HG03097 (cell line): ENCODE results near the gene FYB1.
A peak's percentile ranks its signal among the peaks of the same experiment; 100 is the strongest.
"Not testable (repeated sequence)": the region's sequence is repeated elsewhere in the genome, so short reads cannot be mapped to it uniquely, and the experiment has no call there.

Source experiments
- ATAC-seq: cut with Tn5 transposase; IDR thresholded peaks from one replicate; pipeline ENCODE4 v1.9.1; 2021; ENCODE audit not compliant: unreplicated experiment, low FRiP score

FYB1 gene, protein sequence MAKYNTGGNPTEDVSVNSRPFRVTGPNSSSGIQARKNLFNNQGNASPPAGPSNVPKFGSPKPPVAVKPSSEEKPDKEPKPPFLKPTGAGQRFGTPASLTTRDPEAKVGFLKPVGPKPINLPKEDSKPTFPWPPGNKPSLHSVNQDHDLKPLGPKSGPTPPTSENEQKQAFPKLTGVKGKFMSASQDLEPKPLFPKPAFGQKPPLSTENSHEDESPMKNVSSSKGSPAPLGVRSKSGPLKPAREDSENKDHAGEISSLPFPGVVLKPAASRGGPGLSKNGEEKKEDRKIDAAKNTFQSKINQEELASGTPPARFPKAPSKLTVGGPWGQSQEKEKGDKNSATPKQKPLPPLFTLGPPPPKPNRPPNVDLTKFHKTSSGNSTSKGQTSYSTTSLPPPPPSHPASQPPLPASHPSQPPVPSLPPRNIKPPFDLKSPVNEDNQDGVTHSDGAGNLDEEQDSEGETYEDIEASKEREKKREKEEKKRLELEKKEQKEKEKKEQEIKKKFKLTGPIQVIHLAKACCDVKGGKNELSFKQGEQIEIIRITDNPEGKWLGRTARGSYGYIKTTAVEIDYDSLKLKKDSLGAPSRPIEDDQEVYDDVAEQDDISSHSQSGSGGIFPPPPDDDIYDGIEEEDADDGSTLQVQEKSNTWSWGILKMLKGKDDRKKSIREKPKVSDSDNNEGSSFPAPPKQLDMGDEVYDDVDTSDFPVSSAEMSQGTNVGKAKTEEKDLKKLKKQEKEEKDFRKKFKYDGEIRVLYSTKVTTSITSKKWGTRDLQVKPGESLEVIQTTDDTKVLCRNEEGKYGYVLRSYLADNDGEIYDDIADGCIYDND

DNA sequence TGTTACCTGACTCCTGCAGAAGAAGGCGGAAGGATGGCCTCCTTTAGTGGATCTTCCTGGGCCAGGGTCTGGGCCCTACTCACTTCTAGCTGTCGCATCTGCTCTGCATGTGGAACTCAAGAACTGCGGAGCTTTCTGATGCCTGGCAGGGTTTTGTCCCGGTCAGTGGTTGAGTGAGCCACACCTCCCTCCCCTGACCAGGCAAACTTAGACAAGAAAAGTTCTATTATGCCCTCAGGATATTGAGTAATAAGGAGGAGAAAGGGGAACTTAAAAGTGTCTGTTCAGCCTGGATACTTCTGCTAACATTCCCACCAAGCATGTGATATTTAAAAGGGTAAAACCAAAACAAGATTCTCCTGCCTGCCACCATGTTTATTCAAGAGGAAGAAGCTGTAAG lies at the start of gene FYB1:
Gene FYB1, minus strand, starts transcription at position 127 of the 400 bp plus-strand sequence. CDS start 16,603 bp downstream, outside the sequence.
- ATAC-seq = no peak

DNA sequence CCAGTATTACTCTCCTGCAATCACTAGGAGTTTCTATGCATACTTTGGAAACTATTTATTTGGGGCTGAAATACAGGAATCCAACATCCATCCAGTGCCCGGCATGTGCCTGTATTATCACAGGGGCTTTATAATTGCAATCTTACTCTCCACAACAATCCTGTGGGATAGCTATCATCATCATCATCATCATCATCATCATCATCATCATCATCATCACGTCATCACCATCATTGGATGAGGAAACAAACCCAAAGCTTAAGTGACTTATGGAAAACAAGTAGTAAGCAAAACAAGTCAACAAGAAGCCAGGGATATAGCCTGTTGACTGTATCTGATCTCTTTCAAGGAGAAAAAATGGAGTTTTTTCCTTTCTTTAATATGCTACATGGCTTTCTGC lies 47.8 kb upstream of the FYB1 start:
- no peak for ATAC-seq

DNA sequence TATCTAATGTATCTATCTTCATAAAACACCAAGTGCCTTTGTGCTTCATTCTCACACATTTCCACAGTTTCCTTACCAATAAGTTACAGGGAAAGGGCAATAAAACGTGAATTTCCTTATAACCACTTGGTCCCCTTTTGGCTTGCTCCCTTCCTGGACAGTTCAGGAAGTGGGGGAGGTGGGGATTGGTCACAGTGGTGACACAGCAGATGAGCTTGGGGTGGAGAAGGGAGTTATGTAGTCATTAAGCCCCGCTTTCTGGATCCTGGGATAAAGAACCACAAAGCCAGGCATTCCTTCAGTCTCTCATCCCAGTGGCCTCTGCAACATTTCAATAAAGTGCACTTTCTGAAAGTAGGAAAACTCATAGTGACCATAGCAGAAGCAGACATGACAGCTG lies 47.1 kb upstream of the FYB1 start:
- no peak for ATAC-seq

DNA sequence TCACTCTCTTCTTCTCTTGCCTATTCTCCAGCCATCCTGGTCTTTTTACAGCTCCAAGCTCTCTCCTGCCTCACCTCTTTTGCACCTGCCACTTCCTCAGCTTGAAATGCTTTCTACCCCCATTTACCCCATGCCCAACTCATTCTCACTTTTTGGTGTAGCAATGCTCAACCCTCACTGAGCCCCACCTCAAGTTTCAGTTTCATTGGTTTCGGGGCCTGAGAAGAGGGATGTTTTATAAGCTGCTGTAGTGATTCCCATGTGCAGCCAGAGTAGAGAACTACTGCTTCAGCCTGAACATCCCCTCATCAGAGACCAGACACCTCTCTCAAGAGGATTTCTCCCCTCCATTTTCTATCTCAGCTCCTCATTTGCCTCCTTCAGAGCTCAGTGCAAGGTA lies 45.2 kb upstream of the FYB1 start:
- peak; percentile 95 for ATAC-seq

DNA sequence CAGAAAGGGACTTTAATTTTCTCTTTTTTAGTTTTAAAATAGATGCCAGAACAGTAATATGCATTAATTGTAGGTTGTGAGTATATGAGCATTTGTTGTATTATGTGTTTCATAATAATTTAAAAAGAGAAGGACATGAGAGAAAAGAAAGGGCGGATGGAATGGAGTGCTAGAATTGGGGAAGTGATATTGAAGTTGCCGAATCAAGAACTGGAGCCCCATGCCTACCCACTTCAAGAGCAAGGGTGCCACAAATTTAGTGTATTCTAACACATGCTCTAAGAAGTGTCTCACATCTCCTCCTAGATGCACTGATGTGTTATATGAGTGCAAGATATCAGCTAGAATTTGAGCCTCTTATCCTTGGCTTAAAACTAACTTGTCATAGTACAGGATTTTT lies 43.6 kb upstream of the FYB1 start:
- no peak for ATAC-seq

DNA sequence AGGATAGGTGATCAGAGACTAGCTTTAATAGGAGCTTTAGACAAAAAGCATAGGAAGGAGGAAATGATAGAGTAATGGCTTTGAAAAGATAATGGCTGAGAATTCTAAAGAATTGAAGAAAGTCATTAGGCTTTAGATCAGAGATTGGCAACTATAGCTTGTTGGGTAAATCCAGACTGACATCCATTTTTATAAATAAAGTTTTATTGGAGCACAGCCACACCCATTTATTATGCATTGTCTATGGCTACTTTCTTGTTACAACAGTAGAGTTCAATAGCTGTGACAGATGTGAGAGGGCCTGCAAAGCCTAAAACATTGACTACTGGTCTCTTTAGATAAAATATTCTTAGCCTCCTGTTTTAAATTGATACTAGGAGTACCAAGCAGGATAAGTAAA lies 40.7 kb upstream of the FYB1 start:
- ATAC-seq = no peak

DNA sequence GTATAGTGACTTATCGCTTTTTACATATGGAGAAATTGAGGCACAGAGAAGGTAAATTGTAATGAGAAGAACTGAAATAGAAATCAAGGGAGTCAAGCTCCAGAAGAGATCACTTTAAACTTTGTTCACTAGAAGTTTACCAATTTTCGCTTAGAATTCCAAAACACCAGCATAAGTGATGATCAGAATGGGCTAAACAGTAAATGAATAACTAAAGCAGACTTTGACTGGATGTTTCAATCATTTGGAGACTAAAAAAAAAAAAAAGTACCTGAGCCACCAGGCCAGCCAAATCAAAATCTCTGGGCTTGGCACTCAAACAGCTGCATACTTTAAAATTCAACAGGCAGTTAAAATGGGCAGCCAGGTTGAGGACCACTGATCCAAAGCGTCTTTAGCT lies 38.2 kb upstream of the FYB1 start:
- ATAC-seq = no peak

DNA sequence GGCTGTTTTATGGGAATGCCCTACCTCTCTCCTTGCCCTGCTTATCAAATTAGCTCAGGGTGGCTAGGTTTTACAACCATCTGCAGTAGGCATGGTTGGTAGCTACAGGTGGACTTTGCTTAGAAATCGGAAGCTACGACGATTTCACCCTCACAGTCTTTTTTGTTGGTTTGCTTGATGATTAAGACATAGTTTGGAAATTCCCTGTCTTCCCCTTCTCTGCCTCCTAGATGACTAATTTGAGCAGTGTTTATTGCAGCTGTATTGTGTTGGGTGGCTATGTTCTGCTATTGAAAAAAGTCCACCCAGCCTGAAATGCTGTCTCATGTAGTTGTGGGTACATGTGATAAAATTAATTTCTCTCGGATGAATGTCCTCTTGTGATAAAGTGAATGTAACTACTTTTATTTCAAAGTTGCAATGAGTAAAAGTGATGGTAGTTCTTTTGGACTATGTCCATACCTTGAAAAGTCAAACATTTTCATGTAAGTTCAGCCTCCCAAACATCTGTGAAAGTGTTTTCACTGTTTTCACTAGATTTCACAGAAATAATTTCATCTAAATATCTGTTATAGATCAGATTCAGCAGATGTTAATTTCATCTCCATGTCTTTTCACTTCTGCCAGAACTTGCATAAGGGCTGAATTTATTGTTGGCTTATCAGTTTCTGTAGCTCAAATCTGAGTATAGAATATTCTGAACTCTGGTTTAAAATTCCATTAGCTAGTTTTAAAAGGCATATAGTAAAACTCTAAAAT lies 37.3 kb upstream of the FYB1 start:
- ATAC-seq = no peak

DNA sequence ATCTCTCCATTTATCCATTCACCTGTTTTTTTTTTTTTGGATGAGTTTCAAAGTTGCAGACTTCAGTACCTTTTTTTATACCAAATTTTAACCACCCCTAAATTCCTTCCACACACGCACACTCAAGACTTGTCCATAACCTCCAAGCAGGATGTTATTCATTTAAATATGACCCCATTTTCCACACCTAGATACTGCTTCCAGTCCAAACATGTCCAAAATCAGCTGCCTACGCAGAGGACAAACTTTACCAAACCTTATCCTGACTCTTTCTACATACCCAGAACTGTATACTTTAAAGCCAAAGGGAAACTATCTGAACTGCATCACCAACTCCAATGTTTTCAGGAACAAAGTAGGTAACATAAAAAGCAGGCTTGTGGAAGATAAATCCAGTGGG lies 36.0 kb upstream of the FYB1 start:
- no peak for ATAC-seq

DNA sequence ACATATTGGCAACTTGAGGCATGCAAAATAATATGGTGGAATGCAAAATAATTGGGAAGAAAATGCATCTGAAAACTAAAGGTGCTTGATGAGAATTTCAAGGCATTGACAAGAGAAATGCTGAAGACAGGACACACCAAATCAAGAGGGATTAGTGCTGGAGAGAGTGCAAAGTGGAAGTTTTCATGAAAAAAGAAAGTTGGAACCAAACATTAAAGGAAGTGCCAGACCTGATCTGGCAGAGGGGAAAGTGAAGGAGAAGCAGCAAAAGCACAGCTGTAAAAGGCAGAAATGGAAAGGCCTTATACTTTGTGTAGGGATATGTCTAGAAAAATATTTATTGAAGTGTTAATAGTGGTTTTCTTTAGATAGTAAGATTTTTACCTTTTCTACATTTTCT lies 35.3 kb upstream of the FYB1 start:
- no peak for ATAC-seq

DNA sequence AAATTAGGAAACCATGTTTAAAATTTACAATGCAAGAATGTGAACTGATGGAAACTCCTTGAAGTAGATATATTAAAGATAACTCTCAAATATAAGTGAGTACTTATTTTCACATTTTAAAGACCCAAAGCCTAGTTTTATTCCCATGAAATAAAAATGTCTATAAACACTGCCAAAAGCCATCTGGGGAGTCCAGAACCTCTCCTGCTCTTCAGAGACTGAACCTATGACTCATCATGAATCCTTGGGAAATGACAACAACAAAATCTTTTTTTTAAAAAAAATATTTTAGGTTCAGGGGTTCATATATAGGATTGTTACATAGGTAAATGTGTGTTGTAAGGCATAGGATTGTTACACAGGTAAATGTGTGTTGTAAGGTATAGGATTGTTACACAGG lies 33.8 kb upstream of the FYB1 start:
- no peak for ATAC-seq

DNA sequence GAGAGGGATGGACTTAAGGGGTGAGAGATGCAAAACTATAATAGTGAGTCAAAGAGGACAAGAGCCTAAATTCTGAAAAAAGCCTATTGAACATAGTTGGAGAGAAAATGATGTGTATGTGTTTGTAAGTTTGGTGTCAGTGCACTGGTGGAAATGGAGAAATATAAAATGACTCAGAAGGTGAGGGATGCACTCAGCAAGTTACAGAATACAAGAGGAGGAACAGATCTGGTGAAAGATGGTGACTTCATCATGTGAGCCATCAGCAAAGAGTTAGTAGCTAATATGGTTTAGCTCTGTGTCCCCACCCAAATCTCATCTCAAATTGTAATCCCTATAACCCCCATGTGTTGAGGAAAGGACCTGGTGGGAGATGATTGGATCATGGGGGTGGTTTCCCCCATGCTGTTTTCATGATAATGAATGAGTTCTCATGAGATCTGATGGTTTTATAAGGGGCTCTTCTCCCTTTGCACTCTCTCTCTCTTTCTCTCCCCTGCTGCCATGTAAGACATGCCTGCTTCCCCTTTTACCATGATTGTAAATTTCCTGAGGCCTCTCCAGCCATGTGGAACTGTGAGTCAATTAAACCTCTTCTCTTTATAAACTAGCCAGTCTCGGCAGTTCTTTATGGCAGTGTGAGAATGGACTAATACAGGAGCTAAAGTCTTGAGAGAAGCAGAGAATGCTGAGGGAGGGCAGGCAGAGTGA lies 30.4 kb upstream of the FYB1 start:
- ATAC-seq = no peak

DNA sequence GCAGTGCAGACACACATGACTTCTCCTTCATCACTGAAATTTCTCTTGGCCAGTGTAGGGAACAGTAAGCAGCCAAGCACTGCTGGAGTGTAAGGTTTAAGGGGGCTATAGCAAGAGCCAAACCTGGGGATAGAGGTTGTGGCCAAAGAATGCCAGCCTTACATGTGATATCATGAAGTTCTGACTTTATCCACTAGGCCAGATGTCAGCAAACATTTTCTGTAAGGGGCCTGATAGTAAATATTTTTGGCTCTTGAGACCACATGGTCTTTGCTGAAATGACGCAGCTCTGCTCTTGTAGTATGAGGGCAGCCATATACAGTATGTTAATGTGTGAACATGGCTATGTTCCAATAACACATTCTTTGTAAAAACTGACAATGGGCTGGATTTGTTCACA lies 29.7 kb upstream of the FYB1 start:
- no peak for ATAC-seq

DNA sequence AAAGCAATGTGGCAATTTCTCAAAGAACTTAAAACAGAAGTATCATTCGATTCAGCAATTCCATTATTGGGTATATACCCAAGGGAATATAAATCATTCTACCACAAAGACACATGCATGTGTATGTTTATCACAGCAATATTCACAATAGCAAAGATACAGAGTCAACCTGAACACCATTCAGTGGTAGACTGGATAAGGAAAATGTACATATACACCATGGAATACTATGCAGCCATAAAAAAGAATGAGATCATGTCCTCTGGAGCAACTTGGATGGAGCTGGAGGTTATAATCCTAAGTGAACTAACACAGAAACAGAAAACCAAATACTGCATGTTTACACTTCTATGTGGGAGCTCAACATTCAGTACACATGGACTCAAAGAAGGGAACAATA lies 21.4 kb upstream of the FYB1 start:
- no peak for ATAC-seq

DNA sequence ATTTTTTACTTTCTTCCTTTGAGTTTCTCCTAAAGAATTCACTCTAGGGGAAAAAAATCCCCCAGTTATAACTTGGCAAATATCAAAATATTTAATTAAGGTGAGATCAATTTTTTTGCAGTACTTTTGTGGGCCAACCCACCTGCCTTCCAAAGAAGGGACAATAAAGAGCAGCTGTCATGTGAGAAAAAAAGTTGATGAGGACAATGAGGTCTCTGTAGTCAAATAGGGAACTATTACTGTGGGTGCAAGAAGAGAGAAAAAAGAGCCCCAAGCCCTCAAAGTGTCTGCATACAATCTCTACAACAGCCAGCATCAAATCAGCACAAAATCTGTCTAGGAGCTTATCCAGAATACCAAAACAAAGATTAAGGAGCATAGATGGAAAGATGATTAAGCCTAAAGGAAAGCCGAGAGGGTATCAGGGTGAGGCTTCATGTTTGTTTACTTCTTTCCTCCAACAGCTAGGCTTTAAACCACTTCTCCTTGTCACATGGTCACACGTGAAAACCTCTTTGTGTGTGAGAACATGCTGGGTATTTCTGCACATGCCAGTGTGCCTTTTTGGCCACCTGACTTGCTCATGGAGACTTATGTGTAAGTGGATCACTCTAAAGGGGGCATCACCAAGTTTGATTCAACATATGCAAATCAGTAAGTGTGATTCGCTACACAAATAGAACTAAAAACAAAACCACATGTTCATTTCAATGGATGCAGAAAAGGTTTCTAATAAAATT lies 19.2 kb upstream of the FYB1 start:
- ATAC-seq = no peak

DNA sequence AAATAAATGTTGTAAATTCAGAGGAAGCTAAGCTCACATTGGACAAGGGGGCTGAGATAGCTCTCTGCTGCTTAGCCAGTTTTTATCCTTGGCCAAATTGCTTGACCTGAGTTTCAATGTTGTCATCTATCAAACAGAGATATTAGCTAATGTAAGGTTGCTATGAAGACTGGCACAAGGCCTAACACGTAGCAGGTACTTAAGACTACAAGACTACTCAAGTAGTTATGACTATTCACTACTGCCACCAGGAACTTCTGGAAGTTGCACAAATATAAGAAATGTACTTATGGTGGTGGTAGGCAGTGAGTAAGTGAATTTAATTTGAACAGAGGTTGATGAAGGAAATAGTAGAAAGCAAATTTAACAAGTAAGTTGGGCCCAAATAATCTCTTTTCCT lies 17.4 kb upstream of the FYB1 start:
- no peak for ATAC-seq

DNA sequence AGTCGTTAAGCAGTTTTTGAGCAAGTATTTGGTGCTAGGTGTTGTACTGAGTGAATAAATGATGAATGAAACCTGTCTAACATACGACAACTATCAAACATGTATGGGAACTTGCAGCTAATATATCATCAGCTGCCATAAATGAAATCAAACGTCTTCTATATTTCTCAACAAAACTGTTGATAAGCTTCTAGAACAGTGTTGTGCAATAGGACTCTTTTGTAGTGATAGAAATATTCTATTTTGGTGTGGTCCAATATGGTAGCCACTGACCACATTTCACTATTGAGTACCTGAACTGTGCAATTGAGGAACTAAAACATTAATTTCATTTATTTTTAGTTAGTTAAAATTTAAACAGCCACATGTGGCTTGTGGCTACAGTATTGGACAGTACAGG lies 16.3 kb upstream of the FYB1 start:
- ATAC-seq = no peak

DNA sequence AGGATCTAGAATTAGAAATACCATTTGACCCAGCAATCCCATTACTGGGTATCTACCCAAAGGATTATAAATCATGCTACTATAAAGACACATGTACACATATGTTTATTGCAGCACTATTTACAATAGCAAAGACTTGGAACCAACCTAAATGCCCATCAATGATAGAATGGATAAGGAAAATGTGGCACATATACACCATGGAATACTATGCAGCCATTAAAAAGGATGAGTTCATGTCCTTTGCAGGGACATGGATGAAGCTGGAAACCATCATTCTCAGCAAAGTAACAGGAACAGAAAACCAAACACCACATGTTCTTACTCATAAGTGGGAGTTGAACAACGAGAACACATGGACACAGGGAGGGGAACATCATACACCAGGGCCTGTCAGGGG lies 15.1 kb upstream of the FYB1 start:
- ATAC-seq = not testable (repeated sequence)

DNA sequence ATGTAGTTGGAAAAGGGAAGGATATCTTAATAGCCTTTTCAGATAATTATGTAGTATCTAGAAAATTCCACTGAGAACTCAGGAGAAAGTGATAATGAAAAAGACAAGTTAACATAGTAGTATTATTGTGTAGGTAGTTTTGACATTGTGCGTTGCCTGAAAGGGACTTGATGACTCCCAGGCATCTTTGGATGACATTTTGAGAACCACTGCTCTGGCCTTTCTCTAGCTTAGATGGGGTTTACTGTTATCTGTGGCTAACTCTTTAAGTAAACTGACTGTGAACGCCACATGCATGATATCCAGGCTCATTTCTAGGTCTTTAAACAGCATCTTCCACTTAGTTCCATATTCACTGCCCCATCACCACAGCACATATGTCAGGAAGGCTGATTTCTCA lies 14.4 kb upstream of the FYB1 start:
- no peak for ATAC-seq
